Measurements from ENCODE around the gene CATSPERD. TPM values are rescaled to one million over a fixed set of nuclear protein-coding genes. Genes with fewer than 3 reads are reported as not detected.

Gene CATSPERD
- total RNA-seq, 1 experiment from 2014 or later, result not detected

DNA sequence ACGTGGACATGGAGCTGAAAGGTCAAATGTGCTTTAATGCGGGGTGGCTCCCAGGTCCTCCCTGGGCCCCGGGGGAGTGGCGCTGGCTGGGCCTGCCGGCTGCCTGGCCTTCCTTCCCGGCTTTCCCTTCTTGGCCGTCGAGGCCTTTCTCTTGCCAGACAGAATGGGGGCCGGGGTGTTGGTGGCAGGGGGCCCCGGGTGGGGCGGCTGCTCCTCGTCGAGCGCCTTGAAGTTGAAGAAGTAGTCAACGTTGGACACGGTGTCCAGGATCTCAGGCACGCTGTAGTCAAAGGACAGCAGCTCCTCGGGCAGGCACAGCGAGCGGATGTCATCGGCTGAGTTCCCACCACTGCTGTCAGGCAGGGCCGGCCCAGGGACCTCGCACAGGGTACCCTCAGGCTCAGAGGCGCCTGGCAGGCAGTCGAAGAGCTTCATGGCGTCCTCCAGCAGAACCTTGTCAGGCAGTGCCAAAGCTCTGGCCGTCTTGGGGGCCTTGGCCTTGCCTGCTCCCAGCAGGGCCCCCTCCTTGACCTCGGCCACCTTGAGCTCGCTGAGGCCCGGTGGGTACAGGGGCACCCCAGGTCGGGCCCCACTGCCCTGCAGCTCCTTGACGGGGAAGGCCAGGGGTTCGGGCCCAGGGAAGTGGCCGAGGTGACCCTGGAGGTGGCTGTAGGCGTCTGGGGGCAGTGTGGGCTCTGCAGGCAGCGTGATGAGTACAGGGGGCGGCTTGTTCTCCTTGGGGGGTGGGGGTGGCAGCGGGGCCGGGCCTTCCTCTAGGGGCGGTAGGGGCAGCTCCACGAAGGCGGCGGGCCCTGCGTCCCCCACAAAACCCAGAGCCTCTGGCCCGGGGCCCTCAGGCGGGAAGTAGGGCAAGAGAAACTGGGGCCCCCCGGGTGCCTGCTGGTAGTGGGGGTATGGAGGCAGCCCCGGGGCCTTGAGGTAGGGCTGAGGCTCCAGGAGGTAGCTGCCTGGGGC is 62.8 kb downstream of the CATSPERD start:
- no peak for DNase-seq (ENCODE audit: low spot score)

DNA sequence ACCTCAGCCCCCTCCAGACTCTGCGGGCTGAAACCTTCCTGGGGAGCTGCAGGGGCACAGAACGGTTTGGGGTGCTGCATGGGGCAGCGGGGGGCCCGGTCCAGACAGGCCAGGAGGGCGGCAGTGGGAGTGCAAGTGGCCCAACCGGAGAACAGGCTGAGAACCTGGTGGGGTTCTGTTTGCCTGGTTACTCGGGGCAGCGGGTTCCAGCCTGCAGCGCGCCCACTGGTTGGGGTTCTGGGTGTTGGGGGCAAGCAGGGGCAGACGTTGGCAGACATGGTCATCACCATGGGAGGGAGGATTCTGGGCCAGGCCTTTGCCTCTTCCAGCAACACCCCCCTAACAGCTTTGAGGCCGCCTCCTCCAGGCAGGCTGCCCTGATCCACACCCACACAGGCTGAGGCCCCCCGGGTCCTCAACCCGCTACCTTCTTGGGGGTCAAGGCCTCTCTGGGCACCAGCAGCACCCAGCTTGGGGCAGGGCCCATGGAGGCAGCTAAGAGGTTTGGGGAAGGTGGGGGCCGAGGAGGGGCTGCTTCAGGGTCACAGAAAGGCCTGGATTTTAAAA is 64.2 kb downstream of the CATSPERD start, which contains the start of gene PRR22:
Gene PRR22 (minus strand): TSS at position 166 of the 567 bp plus-strand sequence. CDS start 86 bp downstream, at position 80.
- no peak for DNase-seq (ENCODE audit: low spot score)

DNA sequence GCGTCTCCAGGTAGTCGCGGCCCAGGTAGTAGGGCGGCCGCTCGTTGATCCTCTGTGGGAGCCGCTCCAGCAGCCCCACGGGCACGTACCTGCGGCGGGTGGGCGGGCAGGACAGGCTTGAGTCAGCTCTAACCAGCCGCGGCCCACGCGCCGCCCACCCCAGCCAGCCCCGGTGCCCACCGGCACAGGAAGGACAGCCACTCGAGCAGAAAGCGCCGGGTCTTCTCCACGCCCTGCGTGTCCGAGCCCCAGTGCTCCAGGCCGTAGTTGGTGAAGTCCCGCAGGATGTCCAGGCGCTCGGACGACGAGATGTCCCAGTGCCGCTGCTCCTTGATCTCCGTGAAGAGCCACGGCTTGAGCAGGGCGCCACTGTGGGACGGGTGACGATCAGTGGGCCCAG is 65.0 kb downstream of the CATSPERD start:
- DNase-seq (ENCODE audit: low spot score), result no peak

DNA sequence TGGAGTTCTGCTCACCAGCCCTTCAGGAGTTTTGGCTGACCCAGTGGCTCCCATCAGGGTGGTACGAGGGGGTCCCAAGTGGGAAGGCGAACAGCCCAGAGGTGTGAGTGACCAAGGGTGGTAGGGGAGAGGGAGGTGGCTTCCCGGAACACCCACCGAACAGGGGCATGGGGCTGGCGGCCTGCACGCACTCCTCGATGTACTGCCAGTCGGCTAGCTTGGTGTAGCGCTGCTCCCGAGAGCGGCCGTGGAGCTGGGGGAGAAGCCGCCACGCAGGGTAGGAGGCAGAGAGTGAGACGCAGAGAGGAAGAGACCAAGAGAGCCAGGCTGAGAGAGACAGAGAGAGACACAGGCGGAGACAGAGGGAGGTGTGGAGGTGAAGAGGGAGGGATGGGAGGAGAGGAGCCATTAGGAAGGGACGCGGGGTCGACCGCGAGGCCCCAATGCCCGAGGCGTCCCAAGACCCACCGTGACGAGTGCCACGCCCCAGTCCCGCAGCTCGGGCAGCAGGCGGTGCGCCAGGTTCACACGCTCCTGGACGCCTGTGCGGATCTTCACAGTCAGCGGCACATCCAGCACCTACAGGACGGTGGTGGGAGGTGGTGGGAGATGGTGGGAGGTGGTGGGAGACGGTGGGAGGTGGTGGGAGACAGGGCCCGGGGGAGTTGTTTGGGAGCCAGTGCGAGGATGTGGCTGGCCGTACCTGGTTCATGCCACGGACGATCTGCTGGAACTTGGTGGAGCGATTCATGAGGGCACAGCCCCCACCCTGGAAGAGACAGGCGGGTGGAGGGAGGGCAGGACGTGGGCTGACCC is 66.4 kb downstream of the CATSPERD start:
- no peak for DNase-seq (ENCODE audit: low spot score)

DNA sequence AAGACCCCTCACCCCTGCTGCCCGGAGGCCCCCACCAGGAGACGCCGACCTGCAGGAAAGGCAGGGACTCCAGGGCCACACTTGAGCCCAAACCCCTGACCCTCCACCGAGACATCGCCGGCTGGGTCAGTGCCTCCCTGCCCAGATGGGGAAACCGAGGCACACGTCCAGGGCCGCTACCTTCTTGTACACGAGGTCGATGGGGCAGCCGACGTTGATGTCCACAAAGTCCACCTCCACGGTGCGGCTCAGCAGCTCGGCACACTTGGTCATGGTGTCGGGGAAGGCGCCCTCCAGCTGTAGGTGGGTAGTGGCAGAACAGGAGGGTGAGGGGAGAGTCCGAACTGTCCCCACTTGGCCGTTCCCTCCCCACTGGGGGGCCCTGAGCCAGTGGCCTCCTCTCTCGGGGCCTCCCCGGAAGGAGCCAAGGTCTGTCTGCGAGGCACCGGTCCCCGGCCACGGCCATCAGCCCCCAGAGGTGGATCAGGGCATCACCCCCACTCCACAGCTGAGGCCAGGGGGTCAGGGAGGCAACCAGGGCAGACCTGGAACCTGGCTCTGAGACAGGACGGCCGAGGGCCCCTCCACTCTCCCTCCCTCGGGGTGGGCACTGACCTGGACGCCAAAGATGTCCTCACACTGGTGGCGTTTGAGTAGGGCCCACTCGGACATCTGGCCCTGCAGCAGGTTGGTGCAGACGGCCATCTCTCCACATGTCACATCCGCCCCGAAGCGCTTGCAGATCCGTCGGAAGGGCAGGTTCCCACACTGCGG is 67.2 kb downstream of the CATSPERD start:
- no peak for DNase-seq (ENCODE audit: low spot score)

DNA sequence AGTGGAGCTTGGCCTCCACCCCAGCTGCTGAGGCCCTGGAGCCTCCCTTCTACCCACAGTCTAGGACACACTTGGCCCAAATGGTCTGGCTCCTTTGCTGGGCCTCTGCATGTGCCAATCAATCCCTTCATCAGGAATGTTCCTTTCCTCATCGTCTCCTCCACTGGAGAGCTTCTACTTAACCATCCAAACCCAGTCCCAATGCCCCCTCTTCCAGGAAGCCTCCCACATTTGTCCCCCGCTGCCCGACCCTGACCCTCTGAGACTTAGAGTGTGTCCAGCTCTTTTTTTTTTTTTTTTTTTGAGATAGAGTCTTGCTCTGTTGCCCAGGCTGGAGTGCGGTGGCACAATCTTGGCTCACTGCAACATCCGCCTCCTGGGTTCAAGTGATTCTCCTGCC is 68.0 kb downstream of the CATSPERD start:
- no peak for DNase-seq (ENCODE audit: low spot score)

DNA sequence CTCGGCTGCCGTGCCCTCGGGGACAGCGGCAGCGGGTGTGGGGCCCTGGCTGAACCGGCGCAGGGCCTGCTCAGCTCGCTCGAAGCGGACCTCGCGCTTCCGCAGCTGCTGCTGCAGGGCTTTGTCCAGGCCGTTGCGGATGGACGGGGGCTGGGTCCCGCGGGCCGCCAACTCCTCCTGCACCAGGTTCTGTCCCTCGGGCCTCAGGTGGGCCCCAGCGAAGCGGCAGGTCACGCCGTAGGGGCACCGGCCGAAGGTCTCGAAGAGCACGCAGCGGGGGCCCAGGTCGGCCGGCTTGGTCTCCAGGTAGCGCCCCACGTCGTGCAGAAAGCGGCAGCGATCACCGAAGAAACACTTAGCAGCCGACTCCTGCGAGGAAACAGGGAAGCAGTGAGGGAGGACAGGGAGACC is 68.9 kb downstream of the CATSPERD start:
- DNase-seq (ENCODE audit: low spot score), result no peak

DNA sequence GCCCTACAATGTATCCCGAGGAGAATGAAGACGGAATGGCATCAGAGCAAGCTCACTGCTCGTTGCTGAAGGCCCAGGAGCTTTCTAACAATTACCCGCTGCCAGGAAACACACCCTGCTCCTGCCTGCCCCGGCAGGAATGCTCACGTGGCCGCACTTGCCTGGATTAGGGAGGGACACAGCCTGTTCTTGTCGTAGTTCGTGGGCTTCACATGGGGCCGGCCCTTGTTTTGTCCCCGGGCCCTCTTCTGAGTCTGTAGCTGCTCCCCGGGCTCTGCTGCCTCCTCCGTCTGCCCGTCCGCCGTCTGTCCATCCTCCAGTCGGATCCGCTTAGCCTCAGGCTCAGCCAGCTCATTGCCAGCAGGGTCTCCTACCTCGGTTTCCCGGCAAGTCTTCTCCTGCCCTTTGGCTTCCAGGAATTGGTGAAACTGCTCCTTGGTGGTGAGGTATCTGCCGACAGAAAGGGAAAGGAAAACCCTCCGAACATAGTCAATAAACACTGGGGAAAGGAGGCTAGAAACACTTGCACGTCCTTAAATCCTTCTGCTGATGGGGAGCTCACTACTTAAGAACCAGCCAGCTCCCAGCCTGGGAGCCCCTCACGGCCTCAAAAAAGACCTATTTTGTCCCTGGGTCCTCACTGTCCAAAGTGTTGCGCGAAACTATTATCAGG is 69.6 kb downstream of the CATSPERD start:
- no peak for DNase-seq (ENCODE audit: low spot score)

DNA sequence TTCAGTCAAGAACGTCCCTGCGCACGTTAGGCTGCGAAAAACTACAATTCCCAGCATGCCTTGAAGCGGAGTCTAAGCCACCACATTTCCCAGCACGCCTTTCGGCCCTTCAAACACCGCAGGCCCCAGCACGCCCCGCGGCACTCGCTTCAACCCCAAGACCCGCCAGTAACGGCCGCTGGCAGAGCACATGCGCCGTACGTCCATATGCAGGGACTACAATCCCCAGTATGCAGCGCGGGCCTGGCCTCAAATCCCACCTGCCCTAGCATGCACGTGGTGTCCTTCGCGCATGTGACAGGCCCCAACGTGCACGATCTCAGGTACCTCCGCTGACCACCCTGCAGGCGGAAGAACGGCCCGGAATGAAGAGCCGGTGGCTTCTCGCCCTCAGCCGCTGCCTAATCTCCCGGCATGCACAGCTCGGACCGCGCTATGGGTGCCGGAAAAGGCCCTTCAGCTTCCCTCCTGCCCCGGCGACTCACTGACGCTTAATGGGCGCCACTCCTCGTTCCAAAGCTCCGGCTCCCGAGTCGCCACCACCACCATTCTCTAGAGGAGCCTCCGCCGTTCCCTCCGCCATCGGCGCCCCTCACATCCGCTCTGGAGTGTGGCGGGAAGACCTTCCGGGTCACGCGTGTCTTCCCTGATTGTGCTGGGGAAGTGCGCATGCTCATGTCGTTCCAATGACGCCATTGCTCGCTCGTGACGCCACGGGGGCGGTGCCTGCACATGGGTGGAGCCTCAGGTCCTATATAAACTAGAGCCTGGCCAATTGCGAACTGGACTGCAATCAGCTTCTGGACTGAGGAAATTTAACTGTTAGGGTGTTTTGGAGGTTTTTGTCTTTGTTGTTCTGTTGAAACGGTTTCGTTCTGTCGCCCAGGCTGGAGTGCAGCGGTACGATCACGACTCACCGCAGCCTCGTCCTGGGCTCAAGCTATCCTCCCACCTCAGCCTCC is 70.4 kb downstream of the CATSPERD start, which contains the start of gene DUS3L:
Gene DUS3L (minus strand): TSS at position 605 of the 962 bp plus-strand sequence. CDS start 22 bp downstream, at position 583.
- DNase-seq (ENCODE audit: low spot score), result peak; percentile 91

DNA sequence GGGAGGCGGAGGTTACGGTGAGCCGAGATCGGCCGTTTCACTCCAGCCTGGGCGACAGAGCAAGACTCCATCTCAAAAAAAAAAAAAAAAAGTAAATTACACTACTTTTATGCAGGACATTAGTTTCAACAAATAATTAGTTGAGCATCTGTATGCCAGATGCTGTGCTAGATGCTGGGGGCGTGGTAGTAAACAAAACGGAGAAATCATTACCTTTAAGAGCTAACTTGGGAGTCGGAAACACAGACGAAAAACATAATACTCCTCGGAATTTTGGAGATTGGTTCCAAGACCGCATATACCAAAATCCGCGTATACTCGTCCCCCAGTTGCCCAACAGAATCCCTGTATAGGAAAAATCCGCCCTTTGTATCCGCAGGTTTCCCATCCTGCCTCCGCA is 71.8 kb downstream of the CATSPERD start:
- DNase-seq (ENCODE audit: low spot score), result no peak

DNA sequence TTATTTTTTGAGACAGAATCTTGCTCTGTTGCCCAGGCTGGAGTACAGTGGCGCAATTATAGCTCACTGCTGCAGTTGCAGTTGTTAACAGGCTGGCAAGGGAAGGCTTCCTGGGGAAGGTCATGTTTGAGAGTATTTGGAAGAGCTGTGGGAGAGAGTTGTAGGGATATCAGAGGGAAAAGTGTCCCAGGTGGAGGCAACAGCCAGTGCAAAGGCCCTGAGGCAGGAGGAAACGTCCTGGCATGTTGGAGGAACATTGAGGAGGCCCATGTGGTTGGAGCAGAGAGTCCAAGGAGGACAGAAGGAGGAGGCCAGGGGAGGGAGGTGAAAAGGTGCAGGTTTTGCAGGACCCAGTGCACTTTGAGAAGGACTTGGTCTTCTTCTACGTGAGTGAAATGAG is 72.8 kb downstream of the CATSPERD start:
- DNase-seq (ENCODE audit: low spot score), result no peak

DNA sequence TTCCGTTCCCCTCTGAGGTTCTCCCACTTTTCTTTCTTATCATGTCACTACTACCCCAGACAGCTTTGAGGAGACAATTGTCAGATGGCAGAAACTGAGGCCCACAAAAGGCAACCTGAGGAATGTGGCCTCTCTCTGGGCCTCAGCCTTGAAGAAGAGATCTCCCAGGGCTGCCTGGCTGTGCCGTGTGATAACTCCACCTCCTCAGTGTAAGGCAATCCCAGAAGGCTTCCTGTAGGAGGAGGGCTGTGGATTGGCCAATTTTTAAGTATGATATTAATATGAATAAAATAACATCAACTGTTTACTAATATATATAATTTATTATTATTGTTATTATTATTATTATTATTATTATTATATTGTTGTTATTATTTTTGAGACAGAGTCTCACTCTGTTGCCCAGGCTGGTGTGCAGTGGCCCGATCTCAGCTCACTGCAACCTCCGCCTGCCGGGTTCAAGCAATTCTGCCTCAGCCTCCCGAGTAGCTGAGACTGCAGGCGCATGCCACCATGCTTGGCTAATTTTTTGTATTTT is 75.0 kb downstream of the CATSPERD start:
- DNase-seq (ENCODE audit: low spot score), result no peak

DNA sequence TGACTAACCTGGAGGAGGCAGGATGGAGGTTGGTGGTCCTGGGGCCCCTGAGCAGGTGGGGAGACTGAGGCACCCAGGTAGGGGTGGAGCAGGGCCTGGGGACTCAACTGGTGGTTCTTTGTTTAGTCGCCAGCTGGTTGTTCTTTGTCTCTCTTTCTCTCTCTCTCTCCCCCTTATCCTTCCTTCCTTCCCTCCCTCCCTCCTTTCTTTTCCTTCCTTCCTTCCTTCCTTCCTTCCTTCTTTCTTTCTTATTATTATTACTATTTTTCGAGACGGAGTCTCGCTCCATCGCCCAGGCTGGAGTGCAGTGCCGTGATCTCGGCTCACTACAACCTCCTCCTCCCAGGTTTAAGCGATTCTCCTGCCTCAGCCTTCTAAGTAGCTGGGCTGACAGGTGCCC is 77.8 kb downstream of the CATSPERD start:
- DNase-seq (ENCODE audit: low spot score), result no peak

DNA sequence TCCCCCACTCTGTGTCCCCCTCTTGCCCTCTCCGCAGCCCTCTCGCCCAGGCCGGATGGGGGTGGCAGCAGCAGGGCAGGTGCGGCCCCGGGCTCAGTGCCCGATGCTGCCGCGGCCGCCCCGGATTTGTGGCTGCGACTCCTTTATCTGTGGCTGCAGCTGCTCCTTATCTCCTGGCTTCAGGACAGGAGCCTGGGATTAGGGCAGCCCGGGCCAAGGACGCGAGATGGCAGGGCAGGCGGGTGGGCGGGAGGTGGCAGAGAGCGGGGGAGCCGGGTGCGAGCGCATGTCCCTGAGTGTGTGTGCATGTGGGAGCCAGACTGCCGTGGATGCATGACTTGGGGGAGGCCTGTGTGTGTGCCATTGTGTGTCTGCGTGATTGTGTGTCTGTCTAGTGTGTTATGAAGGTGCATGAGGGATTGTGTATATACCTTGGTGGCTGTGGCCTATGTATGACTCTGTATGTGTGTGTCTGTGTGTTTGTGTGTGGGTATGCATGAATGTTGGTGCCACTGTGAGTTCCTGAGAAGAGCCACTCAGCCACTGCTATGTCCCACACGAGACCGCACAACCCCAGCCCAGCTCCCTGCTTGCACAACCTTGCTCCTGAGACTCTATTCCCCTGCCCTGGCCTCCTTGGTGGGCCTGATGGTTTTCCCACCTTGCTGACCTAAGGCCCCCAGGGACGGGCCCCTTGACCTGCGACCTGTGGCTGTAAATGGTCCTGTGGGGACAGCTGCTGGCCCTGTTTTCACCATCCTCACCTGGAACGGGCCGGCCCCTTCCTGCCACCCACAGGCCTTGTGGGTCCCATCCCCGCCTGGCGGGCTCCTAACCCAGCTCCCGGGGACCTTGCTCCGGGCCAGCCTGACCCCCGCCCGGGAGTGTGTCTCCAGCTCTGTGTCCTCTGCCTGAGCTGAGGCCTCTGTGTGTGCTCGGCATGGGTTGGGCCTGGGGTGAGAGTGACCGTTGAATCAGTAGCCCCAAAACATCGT is 79.1 kb downstream of the CATSPERD start:
- DNase-seq (ENCODE audit: low spot score), result no peak

DNA sequence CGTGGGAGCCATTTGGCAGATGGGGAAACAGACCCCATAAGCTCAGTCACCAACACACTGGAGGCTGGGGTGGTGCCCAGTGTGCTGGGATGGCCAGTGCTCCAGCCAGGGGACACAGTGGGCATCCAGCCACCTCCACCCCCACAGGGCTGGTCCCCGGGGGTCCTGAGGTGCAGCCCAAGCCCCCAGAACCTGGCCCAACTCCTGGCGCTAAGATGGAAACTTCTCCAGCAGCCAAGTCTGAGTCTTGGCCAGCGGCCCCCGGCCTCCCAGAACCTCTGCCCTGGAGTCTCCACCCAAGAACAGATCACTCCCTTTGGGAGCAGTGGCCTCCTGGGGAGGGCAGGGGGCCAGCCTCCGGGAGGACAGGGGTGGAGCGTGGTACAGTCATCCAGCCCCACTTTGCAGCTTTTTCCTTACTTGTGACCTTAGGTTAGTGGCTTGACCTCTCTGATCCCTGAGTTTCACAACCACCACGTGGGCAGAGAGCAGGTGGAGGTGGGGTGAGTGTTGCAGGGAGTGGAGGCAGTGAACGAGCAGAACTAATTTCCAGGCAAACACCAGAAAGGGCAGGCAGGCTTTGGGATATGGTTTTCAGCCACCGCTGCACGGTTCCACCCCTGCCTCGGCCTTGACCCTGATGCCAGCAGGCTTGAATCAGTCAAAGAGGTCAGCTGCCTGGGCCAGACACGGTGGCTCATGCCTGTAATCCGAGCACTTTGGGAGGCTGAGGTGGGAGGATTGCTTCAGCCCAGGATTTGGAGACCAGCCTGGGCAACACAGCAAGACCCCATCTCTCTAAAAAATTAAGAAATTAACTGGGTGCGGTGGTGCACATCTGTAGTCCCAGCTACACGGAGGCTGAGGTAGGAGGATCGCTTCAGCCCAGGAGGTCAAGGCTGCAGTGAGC is 80.2 kb downstream of the CATSPERD start:
- no peak for DNase-seq (ENCODE audit: low spot score)

DNA sequence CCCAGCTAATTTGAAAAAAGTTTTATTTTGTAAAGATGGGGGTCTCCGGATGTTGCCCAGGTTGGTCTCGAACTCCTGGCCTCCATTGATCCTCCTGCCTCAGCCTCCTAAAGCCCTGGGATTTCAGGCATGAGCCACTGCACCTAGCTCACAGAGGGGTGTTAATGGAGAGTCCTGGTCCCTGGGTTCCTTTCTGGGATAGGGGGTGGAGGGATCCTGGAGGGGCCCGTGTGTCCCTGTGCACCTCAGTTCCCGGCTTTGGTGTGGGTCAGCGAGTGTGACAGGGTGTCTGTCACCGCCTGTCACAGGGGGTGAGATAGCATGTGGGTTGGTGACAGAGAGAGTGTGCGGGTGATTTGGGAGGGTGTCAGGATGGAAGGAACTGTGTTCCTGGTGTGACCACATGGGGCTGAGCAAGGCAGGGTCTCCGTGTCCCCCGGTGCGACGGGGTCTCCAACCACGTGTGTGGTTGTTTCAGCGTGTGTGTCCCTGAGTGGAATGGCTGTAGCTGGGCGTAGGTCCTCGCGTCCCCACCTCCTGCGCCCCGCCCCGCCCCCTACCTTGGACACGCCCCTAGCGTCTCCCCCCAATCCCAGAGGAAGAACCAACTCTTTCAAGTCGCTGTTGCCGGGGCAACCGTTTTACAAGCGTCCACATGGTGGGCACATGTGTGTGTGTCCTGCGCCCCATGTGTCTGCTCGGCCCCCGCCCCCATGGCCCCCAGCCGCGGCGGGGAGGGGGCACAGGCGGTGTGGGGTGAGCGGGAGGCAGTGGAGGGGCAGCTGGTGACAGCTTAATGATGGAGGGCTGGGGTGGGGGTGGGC is 81.6 kb downstream of the CATSPERD start:
- no peak for DNase-seq (ENCODE audit: low spot score)

All from HT-29 (cell line).